ENCODE data around the gene TNNT1.
"Not testable (repeated sequence)": the region's sequence is repeated elsewhere in the genome, so short reads cannot be mapped to it uniquely, and the experiment has no call there.

GRCh38 chr19:55107252-55107651 lies 41.8 kb downstream of the TNNT1 start:
- TF ChIP-seq CTCF (IDR thresholded peaks at IDR 0.05; ENCODE audit: insufficient read depth, low read depth, low read length); EZH2 (IDR thresholded peaks at IDR 0.05; ENCODE audit: insufficient read depth, low read length): not testable (repeated sequence)

All from astrocyte (in vitro differentiated cells and primary cell).